Islet of Langerhans (tissue), 1 donor: ENCODE measurements around the gene RALA.
"Not testable (repeated sequence)": the region's sequence is repeated elsewhere in the genome, so short reads cannot be mapped to it uniquely, and the experiment has no call there.

Experiments used
- FAIRE-seq: peaks from one replicate; lab custom pipeline; 2011; peaks lifted over from hg19 to GRCh38; lab: Jason Lieb, UNC

The RALA gene

DNA sequence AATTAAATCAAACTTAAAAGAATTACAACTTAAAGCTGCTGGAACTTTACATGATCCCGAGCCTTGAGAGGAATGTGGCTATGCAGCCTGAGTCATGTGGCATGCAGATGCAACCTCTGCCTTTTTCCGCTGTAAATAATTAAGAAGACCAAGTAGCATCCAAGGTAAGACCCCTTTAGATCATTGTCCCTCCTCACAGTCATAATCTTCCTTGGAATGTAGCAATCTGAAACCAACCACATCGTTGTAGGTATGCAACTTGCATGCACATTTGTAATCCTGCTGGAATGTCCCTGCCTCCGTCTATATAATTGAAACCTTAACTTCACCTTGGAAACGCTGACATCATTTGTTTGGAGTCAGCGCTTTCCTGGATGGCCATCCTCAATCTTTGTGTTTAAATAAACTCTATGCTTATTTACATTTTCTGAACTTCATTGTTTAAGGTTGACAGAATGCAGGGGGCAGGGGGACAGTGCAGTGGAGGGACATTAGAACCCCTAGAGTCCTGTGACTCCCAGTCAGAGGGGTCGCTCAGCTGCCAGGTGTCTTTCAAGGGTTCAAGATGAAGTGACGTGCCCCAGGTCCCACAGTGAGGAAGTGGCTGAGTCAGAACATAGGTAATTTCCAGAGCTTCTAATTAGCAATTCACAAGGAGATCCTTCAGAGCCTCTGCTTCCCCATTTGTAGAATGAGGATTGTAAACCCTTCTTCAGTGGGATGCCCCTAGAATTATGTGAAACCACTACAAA, 110.7 kb downstream of the RALA start:
- FAIRE-seq = no peak

DNA sequence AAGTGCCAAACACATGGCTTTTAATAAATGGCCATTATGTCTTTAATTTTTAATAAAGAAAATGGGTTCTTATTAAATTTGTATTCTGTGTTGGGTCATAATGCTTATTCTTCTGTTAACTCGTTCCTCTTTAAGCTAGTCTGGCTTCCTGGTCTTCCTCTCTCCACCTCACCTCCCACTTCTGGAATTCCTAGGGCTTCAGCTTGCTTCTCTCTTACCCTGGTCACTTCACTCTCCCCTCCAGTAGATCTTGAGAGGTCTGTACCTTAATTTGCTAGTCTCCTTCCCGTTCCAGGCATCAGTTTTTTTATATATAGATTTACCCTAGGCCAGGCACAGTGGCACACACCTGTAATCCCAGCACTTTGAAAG, 111.2 kb downstream of the RALA start:
- no peak for FAIRE-seq

- FAIRE-seq = no peak
Observed at GRCh38 chr7:39735903-39736302, 112.5 kb downstream of the RALA start.

DNA sequence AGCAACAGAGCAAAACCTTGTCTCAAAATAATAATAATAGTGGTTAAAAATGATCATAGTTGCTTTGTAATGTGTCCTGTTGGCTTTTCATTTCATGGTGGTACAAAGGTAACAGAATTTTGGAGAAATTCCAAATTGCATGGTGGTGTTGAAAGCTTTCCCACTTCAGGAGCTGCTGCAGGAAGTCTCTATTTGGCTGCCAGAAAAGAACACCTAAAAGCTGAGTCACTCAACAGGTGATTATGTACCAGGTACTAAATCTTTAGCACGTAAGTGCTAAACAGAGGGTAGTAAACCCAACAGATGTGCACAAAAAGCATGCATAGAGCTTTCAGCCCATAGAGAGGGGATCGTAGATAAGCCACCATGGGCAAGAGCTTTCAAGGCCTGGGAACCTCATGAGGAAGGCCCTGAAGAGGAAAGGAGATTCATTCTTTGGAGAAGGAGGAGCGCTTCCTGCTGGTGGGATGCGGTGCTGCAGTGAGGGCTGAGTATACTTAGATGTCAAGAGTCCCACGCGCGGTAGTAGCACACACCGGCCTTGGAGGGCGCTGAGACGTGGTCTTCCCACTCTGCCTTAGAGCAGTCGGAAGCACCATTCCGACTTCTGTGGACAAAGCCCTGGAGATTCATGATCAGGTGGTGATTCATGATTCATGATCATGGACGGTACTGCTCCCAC, 118.7 kb downstream of the RALA start:
- FAIRE-seq = no peak

- FAIRE-seq = no peak
Observed at GRCh38 chr7:39744620-39745019, 121.2 kb downstream of the RALA start.

DNA sequence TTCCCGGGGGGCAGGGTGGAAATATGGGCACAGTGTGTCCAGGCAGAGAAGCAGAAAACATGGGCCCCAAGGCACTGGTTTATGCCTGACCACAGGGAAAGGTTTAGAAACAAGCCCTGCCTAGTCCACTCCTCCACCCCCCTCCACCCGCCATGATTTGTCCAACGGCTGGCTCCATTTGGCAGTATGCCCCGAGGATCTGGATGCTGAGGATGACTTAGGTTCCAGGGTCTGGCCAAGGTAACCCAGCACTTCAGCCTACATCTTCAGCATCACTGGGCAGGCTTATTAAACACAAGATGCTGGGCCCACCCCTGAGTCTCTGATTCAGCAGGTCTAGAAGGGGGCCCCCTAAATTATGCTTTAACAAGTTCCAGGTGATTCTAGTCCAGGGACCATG, 121.9 kb downstream of the RALA start:
- no peak for FAIRE-seq

DNA sequence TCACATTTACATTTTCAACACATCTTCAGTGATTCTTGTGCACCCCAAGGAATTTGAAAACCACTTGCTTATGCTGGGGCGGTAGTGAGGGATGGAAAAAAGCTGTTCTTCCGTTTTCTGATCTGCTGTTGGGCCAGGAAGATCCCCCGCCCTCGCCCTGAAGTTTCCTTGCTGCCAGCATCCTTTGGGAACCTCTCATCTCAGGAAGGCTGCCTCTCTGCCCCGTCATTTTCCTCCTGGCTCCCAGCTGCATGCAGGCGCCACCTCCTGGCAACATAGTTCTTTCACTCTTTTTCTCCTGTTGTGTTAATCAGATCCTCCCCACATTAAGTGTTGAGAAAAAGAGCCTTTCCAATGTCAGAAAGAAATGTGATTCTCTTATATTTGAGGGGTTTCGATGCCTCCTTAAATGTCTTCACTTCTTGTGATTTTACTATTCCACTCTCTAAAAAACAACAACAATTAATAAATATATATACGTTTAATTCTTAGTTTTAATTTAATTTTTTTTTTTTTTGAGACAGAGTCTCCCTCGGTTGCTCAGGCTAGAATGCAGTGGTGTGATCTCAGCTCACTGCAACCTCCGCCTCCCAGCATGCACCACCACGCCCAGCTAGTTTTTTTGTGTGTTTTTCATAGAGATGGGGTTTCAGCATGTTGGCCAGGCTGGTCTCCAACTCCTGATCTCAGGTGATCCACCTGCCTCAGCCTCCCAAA, 122.9 kb downstream of the RALA start:
- no peak for FAIRE-seq

DNA sequence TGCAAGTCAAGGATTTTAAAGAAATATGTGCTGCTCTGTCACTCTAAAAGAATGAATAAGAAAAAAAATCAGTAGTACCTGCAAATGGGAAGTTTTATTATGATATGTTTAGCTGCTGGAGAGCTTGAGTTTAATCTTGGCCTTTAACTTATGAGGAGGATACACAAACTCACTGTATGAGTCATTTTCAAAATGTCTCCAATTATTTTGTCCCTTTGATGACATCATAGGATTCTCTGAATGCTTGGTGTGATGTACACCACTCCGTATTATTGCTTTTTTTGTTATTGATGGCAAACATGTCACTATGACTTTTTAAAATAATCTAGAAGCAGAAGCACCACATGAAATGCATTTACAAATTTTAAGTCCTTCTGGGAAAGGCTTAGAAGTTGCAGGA, 125.8 kb downstream of the RALA start:
- no peak for FAIRE-seq

GRCh38 chr7:39749717-39750116, 126.3 kb downstream of the RALA start:
- no peak for FAIRE-seq

- no peak for FAIRE-seq
Observed at GRCh38 chr7:39750253-39751077, 127.1 kb downstream of the RALA start.

DNA sequence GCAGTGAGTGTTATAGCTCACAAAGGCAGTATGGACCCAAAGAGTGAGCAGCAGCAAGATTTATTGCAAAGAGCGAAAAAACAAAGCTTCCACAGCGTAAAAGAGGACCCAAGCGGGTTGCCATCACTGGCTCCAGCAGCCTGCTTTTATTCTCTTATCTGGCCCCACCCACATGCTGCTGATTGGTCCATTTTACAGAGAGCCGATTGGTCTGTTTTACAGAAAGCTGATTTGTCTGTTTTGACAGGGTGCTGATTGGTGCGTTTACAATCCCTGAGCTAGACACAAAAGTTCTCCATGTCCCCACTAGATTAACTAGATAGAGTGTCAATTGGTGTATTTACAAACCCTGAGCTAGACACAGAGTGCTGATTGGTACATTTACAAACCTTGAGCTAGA, 129.9 kb downstream of the RALA start:
- not testable (repeated sequence) for FAIRE-seq

DNA sequence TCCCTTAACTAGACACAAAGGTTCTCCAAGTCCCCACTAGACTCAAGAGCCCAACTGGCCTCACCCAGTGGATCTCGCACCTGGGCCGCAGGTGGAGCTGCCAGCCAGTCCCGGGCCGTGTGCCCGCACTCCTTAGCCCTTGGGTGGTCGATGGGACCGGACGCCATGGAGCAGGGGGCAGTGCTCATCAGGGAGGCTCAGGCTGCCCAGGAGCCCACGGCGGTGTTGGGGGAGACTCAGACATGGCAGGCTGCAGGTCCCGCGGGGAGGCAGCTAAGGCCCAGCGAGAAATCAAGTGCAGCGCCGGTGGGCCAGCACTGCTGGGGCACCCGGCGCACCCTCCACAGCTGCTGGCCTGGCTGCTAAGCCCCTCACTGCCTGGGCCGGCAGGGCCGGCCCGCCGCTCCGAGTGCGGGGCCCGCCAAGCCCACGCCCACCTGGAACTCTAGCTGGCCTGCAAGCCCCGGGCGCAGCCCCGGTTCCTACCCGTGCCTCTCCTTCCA, 130.5 kb downstream of the RALA start:
- no peak for FAIRE-seq

- no peak for FAIRE-seq
Observed at GRCh38 chr7:39754326-39755120, 131.2 kb downstream of the RALA start.

GRCh38 chr7:39757604-39758003, 134.2 kb downstream of the RALA start:
- FAIRE-seq = no peak
